GM23338 (cell line): Measurements from ENCODE around the gene ATP9A. TPM values are rescaled to one million over a fixed set of nuclear protein-coding genes. Genes with fewer than 3 reads are reported as not detected.

Experiments used
- ATAC-seq: fragments of 200-7000 bp; cut with Tn5 transposase; 3 replicates; pipeline ENCODE4 v1.9.1; 2020
- DNase-seq: peaks from one replicate; pipeline ENCODE4 v3.0.0-alpha.2; 2015; ENCODE audit warnings: low spot score
- H2AFZ ChIP-seq: fragments of 200-600 bp; sonication (generic); 2 replicates; pipeline ENCODE4 v1.8.0; 2016; ENCODE audit warnings: antibody characterized with exemption, mild to moderate bottlenecking, moderate library complexity
- H3F3A ChIP-seq: fragments of 200-600 bp; sonication (generic); replicated peaks from 2 replicates; pipeline ENCODE4 v1.8.0; 2017; ENCODE audit warnings: antibody characterized with exemption, mixed run types, low read depth
- H3K27ac ChIP-seq: fragments of 200-600 bp; sonication (generic); 2 replicates; pipeline ENCODE4 v1.6.1; 2016; ENCODE audit warnings: low read depth
- H3K27me3 ChIP-seq: fragments of 200-600 bp; sonication (generic); 2 replicates; pipeline ENCODE4 v1.8.0; 2016; ENCODE audit warnings: mild to moderate bottlenecking, mixed run types, moderate library complexity; ENCODE audit not compliant: insufficient read depth
- H3K36me3 ChIP-seq: fragments of 200-600 bp; sonication (generic); 2 replicates; pipeline ENCODE4 v1.8.0; 2016; ENCODE audit warnings: mild to moderate bottlenecking; ENCODE audit not compliant: insufficient read depth
- H3K4me1 ChIP-seq: fragments of 200-600 bp; sonication (generic); 2 replicates; pipeline ENCODE4 v1.8.0; 2016; ENCODE audit warnings: mild to moderate bottlenecking, moderate library complexity; ENCODE audit not compliant: insufficient read depth
- H3K4me2 ChIP-seq: fragments of 200-600 bp; sonication (generic); 2 replicates; pipeline ENCODE4 v1.7.1; 2017; ENCODE audit warnings: mixed run types
- H3K4me3 ChIP-seq: fragments of 200-600 bp; sonication (generic); 2 replicates; pipeline ENCODE4 v1.6.1; 2016; ENCODE audit warnings: mixed run types
- H3K79me2 ChIP-seq: fragments of 200-600 bp; sonication (generic); replicated peaks from 2 replicates; pipeline ENCODE4 v1.8.0; 2017; ENCODE audit warnings: mild to moderate bottlenecking; ENCODE audit not compliant: insufficient read depth
- H3K9me2 ChIP-seq: fragments of 200-600 bp; sonication (generic); 2 replicates; pipeline ENCODE4 v1.8.0; 2017; ENCODE audit not compliant: insufficient read depth
- H4K20me1 ChIP-seq: fragments of 200-600 bp; sonication (generic); replicated peaks from 2 replicates; pipeline ENCODE4 v1.8.0; 2017; ENCODE audit warnings: mild to moderate bottlenecking; ENCODE audit not compliant: insufficient read depth
- H3K27ac Mint-ChIP-seq: 2 replicates; pipeline ENCODE4 v1.8.0; 2020; ENCODE audit warnings: inconsistent platforms, mild to moderate bottlenecking, moderate library complexity, mixed read lengths
- H3K27me3 Mint-ChIP-seq: 3 replicates; pipeline ENCODE4 v1.8.0; 2022; ENCODE audit warnings: low read depth, mild to moderate bottlenecking, moderate library complexity, mixed read lengths, inconsistent platforms; ENCODE audit not compliant: insufficient read depth, poor library complexity
- H3K36me3 Mint-ChIP-seq: 3 replicates; pipeline ENCODE4 v1.8.0; 2021; ENCODE audit warnings: low read depth, mild to moderate bottlenecking, inconsistent platforms, moderate library complexity, mixed read lengths
- H3K4me1 Mint-ChIP-seq: 3 replicates; pipeline ENCODE4 v1.8.0; 2020; ENCODE audit warnings: mild to moderate bottlenecking, inconsistent platforms, mixed read lengths
- H3K4me3 Mint-ChIP-seq: 3 replicates; pipeline ENCODE4 v1.8.0; 2021; ENCODE audit warnings: moderate library complexity, mild to moderate bottlenecking, inconsistent platforms, mixed read lengths
- H3K9me3 Mint-ChIP-seq: 3 replicates; pipeline ENCODE4 v1.8.0; 2020; ENCODE audit warnings: moderate library complexity, mild to moderate bottlenecking, inconsistent platforms, mixed read lengths
- CREB1 ChIP-seq: fragments of 250-450 bp; sonication (Bioruptor Pico); IDR thresholded peaks from 2 replicates; pipeline ENCODE4 v1.5.0; 2020; ENCODE audit warnings: low read depth, mild to moderate bottlenecking, moderate library complexity
- ETS1 ChIP-seq: IDR thresholded peaks from 2 replicates; pipeline ENCODE4 v1.6.1; 2016; ENCODE audit warnings: antibody characterized with exemption
- EZH2 ChIP-seq: fragments of 200-600 bp; sonication (generic); IDR thresholded peaks from one replicate; pipeline ENCODE4 v1.8.0; 2017; ENCODE audit warnings: antibody characterized with exemption, mild to moderate bottlenecking, low read depth; ENCODE audit not compliant: unreplicated experiment
- EZH2phosphoT487 ChIP-seq: fragments of 200-600 bp; sonication (generic); IDR thresholded peaks from one replicate; pipeline ENCODE4 v1.8.1; 2018; ENCODE audit warnings: antibody characterized with exemption; ENCODE audit not compliant: unreplicated experiment
- JUNB ChIP-seq: IDR thresholded peaks from one replicate; pipeline ENCODE4 v1.6.1; 2016; ENCODE audit warnings: antibody characterized with exemption; ENCODE audit not compliant: unreplicated experiment
- NANOG ChIP-seq: IDR thresholded peaks from 2 replicates; pipeline ENCODE4 v1.6.1; 2016; ENCODE audit warnings: antibody characterized with exemption, borderline replicate concordance
- POLR2AphosphoS5 ChIP-seq: IDR thresholded peaks from 2 replicates; pipeline ENCODE4 v1.6.1; 2016; ENCODE audit warnings: antibody characterized with exemption, low read depth
- REST ChIP-seq: IDR thresholded peaks from one replicate; pipeline ENCODE4 v1.6.1; 2018; ENCODE audit warnings: antibody characterized with exemption; ENCODE audit not compliant: unreplicated experiment
- STAT1 ChIP-seq: IDR thresholded peaks from one replicate; pipeline ENCODE4 v1.6.1; 2016; ENCODE audit warnings: antibody characterized with exemption; ENCODE audit not compliant: unreplicated experiment
- ZNF331 ChIP-seq: fragments of 250-450 bp; sonication (Bioruptor Pico); IDR thresholded peaks from 2 replicates; pipeline ENCODE4 v1.5.0; 2020; ENCODE audit warnings: low read depth, mild to moderate bottlenecking, moderate library complexity
- ZNF462 ChIP-seq: fragments of 250-450 bp; sonication (Bioruptor Pico); IDR thresholded peaks from 2 replicates; pipeline ENCODE4 v1.5.0; 2020; ENCODE audit warnings: mild to moderate bottlenecking, moderate library complexity
- polyA plus RNA-seq: library from polyadenylated mRNA; unstranded; fragments of >200 nt; fragmentation: Nextera tagmentation; extraction: Ambion mirVana; gene quantifications from 2 replicates; pipeline ENCODE4 v1.2.1, GENCODE V29; 2016
- total RNA-seq: library from RNA; depleted of rRNA; stranded (reverse); fragments of >200 nt; shearing (Covaris generic); gene quantifications from 2 replicates; pipeline ENCODE4 v1.2.3, GENCODE V29; 2014
- TF ChIP-seq, protein P1 (sequence below), 2 experiments: fragments of 200-600 bp in 1 of 2; sonication (generic) in 1 of 2; conservative IDR thresholded peaks; 2 replicates each; pipeline versions ENCODE4 v1.5.1 to v1.6.1; 2016 to 2017; ENCODE audit warnings: antibody characterized with exemption in 2 of 2, low read depth in 2 of 2, mild to moderate bottlenecking in 2 of 2, moderate library complexity in 1 of 2

ATP9A gene
- total and polyA plus RNA-seq, 2 experiments from 2014 or later = 0.94 to 5.9 TPM

DNA sequence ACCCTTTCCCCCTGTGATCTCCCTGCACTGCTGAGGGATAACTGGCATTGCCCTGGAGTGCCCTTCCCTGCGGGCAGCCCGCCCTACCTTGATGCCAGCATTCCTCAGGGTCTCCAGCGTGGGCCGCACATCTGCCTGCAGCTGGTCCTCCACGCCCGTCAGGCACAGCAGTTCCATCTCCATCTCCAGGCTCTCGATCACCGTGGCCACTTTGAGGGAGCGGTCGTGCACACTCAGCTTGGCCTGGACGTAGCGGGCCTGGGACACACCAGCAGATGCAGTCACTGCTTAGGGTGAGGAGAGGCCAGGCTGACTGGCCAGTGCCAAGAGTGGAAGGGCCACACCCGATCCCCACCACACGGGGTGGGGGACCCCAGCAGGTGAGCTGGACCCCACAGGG is 143.1 kb downstream of the ATP9A start:
- no peak overlapping the region for H3K4me3 Mint-ChIP-seq
- no peaks in the 10 kb centered on the region for H3K27me3 ChIP-seq
- H3K9me3 Mint-ChIP-seq = no peaks in the 10 kb centered on the region
- H3F3A ChIP-seq = no peaks in the 10 kb centered on the region
- no peak overlapping the region for H3K27ac ChIP-seq
- no peak overlapping the region for H3K27ac Mint-ChIP-seq
- DNase-seq (no peak), ATAC-seq (no peak)
- H3K36me3 ChIP-seq = no peaks in the 10 kb centered on the region
- H3K27me3 Mint-ChIP-seq = peaks cover 5% of the 10 kb centered on the region
- TF ChIP-seq POLR2AphosphoS5 (no peak), NANOG (no peak), JUNB (no peak), CREB1 (CRISPR knock-in tag) (no peak), STAT1 (no peak), ZNF331 (CRISPR knock-in tag) (no peak), ETS1 (no peak), REST (no peak), ZNF462 (CRISPR knock-in tag) (no peak), EZH2phosphoT487 (no peak), EZH2 (no peak)
- TF ChIP-seq, protein P1, sequence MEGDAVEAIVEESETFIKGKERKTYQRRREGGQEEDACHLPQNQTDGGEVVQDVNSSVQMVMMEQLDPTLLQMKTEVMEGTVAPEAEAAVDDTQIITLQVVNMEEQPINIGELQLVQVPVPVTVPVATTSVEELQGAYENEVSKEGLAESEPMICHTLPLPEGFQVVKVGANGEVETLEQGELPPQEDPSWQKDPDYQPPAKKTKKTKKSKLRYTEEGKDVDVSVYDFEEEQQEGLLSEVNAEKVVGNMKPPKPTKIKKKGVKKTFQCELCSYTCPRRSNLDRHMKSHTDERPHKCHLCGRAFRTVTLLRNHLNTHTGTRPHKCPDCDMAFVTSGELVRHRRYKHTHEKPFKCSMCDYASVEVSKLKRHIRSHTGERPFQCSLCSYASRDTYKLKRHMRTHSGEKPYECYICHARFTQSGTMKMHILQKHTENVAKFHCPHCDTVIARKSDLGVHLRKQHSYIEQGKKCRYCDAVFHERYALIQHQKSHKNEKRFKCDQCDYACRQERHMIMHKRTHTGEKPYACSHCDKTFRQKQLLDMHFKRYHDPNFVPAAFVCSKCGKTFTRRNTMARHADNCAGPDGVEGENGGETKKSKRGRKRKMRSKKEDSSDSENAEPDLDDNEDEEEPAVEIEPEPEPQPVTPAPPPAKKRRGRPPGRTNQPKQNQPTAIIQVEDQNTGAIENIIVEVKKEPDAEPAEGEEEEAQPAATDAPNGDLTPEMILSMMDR (conservative IDR thresholded peaks at IDR 0.05; ENCODE audit: low read depth in 2 of 2) = no peak
- H3K9me2 ChIP-seq = no peaks in the 10 kb centered on the region
- no peaks in the 10 kb centered on the region for H3K36me3 Mint-ChIP-seq
- no peaks in the 10 kb centered on the region for H3K4me1 ChIP-seq
- no peak overlapping the region for H3K4me2 ChIP-seq
- peaks cover 7% of the 10 kb centered on the region for H3K4me1 Mint-ChIP-seq
- H3K4me3 ChIP-seq = no peak overlapping the region
- no peaks in the 10 kb centered on the region for H3K79me2 ChIP-seq
- no peaks in the 10 kb centered on the region for H4K20me1 ChIP-seq
- no peak overlapping the region for H2AFZ ChIP-seq
